NCI-H2196 treated with DMSO at 0.1 percent for 48 hours (cell line): ENCODE results near the gene CCDC88A.
"Not testable (repeated sequence)": the region's sequence is repeated elsewhere in the genome, so short reads cannot be mapped to it uniquely, and the experiment has no call there.

Source experiments
- DNase-seq: peaks from one replicate; lab custom pipeline; 2025; ENCODE audit not compliant: unreplicated experiment; lab: John Stamatoyannopoulos, UW

Gene CCDC88A

GRCh38 chr2:55419679-55420438, at the start of gene CCDC88A:
TSS of gene CCDC88A (minus strand) at chr2:55419856. CDS start at chr2:55419079, 777 bp downstream.
- DNase-seq, result peak; percentile 62

- DNase-seq, result no peak
Observed at GRCh38 chr2:55461679-55462078, 42.0 kb upstream of the CCDC88A start.

GRCh38 chr2:55460562-55460961, 40.9 kb upstream of the CCDC88A start:
- no peak for DNase-seq

- DNase-seq, result no peak
Observed at GRCh38 chr2:55459714-55460274, 40.1 kb upstream of the CCDC88A start.

GRCh38 chr2:55459279-55459678, 39.6 kb upstream of the CCDC88A start:
- no peak for DNase-seq

- DNase-seq, result no peak
Observed at GRCh38 chr2:55454121-55454520, 34.5 kb upstream of the CCDC88A start.

- no peak for DNase-seq
Observed at GRCh38 chr2:55452879-55453278, 33.2 kb upstream of the CCDC88A start.

- DNase-seq, result no peak
Observed at GRCh38 chr2:55451699-55452098, 32.0 kb upstream of the CCDC88A start.

GRCh38 chr2:55450014-55450413, 30.4 kb upstream of the CCDC88A start:
- DNase-seq, result not testable (repeated sequence)

- not testable (repeated sequence) for DNase-seq
Observed at GRCh38 chr2:55442045-55442760, 22.5 kb upstream of the CCDC88A start.

GRCh38 chr2:55441280-55441892, 21.7 kb upstream of the CCDC88A start:
- no peak for DNase-seq

- no peak for DNase-seq
Observed at GRCh38 chr2:55439101-55439397, 19.4 kb upstream of the CCDC88A start.

GRCh38 chr2:55438391-55439100, 18.9 kb upstream of the CCDC88A start:
- DNase-seq, result no peak

GRCh38 chr2:55437515-55438390, 18.1 kb upstream of the CCDC88A start:
- no peak for DNase-seq

GRCh38 chr2:55431982-55432627, 12.4 kb upstream of the CCDC88A start:
- no peak for DNase-seq

- DNase-seq, result no peak
Observed at GRCh38 chr2:55430211-55430975, 10.7 kb upstream of the CCDC88A start.

GRCh38 chr2:55428258-55428657, 8.6 kb upstream of the CCDC88A start:
- no peak for DNase-seq

GRCh38 chr2:55425431-55425831, 5.8 kb upstream of the CCDC88A start:
- no peak for DNase-seq
